ENCODE data around the gene XYLT2.
"Not testable (repeated sequence)": the region's sequence is repeated elsewhere in the genome, so short reads cannot be mapped to it uniquely, and the experiment has no call there.

XYLT2 gene

DNA sequence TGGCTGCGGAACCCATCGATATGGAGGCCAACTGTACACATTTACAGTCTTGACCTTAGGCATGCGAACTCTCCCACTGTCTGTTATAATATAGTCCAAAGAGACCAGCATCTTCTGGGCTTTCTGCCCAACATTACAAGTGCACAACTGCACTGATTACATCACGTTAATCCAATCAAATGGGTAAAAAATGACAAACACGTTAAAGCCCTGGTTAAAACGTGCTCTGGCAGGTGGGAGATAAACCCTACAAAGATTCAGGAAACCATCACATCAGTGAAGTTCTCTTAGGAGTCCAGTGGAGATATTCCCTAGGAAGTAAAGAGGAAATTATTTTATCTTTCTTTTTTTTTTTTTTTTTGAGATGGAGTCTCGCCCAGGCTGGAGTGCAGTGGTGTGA, 23.7 kb upstream of the XYLT2 start:
- no peak for DNase-seq

DNA sequence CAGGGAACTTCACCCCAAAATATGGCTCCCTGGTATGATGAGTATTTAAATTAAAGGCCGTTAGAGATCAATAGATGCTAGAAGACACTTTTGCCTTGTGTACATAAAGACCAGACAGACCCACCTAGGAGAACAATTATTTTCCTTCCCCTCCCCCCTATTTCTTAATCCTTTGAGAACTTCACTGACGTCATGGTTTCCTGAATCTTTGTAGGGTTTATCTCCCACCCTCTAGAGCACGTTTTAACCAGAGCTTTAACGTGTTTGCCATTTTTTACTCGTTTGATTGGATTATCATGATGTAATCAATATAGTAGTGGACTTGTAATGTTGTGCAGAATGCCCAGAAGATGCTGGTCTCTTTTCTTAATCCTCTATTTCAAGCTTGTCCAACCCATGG, 22.9 kb upstream of the XYLT2 start:
- DNase-seq: no peak

DNA sequence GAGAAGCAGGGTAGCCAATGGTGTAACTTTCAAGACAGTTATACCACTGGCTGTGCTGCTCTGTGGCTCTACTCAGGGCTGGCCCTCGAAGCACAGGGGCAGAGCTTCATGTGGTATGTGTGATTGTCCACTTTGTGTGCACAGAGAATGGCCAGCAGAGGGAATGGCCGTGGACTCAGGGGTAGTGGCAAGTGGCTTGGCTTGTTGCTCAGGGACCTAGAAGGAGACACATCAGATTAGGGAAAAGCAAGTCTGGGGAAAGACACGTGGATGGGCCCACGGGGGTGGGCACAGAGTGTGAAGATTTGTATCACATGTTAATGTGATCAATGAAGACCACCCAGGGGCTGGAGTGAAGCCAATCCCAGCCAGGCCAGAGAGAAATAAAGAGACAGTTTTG, 20.0 kb upstream of the XYLT2 start:
- DNase-seq: no peak

DNA sequence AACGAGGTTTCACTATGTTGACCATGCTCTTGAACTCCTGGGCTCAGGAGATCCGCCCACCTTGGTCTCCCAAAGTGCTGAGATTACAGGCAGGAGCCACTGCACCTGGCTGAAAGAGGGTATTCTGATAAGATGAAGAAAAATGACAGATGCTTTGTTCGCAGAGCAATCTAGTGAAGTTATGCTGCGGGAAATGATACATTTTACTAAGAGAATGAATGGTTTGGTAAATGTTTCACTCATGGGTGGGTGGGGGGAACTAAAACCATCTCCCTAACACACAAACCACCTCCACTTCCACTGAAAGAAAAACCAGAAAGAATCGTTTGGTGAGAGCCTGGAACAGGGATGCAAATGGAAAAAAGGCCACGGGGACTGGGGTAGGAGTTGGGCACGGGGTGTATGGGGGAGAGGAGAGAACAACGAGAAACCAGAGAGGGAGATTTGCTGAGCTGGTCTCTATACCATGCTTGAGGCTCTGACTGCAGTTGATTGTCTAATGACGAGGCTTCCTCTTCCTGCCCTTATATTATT, 19.0 kb upstream of the XYLT2 start:
- DNase-seq: no peak

DNA sequence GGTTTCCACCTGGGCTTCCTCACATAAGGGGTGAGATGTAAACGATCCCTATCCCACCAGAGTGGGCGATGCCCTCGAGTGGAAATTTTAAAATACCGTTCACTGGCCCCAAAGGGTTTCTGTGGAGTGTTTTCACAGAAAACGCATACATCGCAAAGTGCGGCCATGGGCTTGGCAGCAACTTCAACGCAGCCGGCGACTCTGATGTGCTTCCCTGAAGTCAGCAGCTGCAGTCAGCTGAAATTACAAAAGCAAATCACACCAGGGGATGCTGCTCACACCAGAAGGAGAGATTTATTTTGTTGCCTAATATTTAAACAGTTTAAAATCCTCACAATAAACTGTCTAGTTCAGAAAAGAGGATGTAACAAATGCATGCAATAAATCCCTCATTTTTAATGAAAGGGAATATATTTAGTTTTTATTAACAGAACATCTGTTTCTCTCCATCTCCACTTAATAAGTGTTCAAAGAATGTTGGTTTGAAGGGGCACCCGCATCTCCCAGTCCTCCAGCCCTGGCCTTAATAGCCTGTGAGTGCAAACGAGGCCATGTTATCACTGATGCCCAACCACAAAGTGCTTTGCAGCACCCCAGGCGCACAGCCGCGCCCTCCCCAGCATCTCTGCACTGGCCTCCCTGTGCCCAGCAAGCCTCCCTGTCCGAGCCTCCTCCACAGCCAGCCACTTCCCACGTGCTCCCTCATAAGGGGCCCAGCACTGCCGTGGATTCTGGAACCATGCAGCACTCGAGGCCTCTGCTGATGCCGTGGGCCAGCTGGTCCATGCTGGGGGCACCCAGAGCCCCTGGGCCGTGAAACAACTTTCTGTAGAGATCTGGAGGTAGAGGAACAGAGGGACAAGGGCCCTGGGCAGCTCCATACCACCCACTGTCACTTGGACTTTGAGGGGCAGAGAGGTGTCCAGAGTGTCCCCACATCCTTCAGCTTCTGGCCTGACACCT, 17.3 kb upstream of the XYLT2 start:
- DNase-seq: peak; percentile 50

DNA sequence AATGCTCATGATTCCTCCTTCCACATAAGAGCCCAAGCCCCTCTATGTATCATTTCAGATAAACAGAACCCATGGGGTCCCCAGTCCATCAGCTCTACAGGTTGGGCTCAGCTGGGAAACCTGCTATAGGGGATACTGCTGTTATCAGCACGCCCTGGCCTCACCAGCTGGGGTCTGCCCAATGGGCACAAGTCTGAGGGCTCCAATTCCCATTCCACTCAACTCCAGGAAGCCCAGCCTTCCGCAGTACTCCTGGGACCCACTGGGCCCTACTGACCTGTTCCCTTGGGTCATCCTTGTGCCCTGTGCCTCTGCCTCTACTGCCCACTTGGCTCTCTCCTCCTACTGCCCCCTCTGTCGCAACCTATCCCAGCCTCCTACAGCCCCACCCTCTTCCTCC, 16.2 kb upstream of the XYLT2 start:
- no peak for DNase-seq

DNA sequence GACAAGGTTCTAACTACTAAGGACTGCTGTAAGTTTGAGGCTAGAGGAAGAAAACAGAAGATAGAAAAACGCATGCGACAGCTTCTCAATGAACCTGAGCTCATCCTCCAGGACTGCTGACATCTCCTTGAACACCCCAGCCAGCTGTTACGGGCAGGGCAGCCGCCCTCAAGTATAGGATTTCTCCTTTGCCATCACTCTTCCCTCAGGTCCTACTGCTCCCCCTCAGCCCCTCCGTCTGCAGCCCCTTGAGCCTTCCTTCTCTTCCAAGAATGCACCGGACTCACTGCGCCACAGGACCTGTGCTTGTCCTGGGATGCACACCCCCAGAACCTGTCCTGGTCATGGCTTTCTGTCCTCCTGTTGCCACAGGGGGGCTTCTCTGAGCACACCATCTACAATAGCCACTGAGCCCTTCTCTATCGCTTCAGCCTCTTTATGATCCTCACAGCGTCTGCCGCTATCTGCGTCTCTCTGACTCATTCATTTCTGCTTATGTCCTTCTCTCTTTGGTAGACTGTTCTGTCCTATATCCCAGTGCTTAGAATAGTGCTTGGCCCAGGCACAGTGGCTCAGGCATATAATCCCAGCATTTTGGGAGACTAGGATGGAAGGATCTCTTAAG, 15.7 kb upstream of the XYLT2 start:
- DNase-seq: no peak

DNA sequence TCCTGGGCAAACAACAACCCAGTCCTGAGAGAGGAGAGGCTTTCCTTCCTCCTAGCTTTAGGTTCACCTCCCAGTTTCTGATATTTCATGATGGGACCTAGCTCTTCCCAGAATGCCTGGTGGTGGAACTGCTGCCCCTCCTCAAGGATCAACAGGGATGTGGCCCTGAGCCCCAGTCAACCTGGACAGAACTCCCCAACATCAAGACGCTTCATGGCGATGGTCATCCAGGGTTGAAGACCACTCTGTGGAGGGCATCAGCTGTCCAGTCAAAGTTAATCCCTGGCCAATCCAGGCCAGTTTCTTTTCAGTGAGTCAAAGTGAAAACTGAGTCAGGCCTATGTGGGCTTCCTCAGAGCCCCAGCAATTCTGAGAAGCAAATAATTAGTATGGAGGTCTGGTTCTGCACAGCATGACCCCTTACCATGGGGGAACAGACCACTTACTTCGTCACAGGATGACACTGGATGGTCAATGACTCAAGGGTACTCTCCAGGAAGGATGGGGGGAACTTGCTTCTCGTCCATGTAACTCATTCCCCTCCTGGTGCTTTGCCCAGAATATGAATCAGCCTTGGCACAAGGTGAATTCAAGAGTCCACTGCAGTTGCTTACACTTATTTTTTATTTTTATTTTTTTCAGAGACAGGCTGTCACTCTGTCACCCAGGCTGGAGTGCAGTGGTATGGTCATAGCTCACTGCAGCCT, 14.7 kb upstream of the XYLT2 start:
- DNase-seq: no peak

DNA sequence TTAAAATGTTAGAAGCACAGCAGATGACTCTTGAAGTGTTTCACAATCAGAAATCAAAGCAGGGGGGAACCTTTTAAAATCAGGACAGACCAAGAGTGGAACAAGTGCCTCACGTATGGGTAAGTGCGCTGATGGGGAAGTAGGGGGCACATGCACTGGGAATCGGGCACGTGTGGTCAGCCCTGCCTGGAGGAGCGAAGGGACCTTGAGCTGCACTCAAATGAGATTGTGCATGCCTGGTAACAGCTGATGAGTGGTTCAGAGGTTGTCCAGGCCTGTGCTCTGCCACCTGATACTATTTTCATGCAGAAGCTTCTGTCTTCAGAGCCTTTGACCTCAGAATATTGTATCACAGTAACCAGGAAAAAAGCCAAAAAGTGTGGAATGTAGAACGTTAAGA, 13.7 kb upstream of the XYLT2 start:
- no peak for DNase-seq

DNA sequence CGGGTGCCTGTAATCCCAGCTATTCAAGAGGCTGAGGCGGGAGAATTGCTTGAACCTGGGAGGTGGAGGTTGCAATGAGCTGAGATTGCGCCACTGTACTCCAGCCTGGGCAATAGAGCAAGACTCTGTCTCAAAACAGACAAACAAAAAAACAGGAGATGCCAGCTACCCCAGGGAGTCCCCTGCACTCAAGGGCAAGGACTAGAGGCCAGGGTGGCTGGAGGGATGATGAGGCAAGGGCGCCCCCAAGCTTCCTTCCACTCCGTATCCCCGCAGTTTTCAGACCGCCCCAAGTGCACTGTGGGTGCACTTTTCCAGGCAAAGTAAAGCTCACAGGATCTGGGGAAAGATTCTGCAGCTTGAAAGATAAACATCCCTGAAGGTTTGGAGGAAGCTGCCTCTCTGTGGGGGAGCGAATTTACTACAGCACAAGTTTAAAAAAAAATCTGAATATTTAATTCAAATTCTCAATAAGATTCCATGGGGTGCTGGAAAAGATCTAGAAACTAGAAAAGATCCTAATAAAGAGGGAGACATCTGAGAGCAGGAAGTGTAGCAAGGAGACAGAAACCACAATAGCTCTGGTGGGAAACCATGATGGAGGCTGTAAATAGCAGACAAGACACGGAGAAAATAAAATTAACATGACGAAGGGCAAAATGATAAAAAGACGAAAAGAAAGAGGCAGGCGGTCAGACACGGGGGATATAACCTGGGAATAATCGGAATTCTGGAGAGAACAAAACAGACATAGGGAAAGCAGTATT, 12.5 kb upstream of the XYLT2 start:
- not testable (repeated sequence) for DNase-seq

DNA sequence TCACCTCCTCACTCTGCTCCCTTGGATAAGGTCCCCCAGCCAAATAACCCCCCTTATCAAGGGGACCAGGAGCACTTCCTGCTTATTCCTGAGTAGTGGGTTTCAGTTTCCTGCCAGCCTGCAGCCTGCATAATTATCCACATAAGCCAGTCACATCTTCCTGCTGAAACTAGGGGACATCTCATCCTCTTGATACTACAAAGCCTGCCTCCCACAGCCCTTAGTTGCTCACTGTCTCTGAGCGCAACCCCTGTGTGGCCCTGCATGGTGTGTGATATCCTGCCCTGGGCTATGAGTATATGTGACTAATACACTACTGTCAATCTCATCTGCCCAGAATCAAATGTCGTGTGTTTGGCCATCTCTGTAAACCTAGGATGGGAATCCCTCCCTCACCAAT, 8.0 kb upstream of the XYLT2 start:
- no peak for DNase-seq

DNA sequence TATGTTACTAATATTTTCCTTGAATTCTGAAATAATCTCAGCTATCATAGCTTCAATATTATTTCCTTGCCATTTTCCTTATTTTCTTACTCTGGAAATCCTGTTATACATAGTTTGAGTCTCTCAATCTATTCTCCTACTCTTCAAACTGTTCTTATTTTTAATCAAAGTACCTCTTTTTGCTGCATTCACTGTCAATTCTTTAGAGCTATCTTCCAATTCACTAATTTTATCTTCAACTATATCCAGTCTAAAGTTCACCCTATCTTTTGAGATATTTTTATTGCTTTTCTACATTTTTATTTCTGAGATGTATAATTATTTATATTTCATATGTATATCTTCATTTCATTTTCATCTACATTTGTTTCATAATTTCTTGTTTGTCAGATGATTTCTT, 7.3 kb upstream of the XYLT2 start:
- no peak for DNase-seq

DNA sequence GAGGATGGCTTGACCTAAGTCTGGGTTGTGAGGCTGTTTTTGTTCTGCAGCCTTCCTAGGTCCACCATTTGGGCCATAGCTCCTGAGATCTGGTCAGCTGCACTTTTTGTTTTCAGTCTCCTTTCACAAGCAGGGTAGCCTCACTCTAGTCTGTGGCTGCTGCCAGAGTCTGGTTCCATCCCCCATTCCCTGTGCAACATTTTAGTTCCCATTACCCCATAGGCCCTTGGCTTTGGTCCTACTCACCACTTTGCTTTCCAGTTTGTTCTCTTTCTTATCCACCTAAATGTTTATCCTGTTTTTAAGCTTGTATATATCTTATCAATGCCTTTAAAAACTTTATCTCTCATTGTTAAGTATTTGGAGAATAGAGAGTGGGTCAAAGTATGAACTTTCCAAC, 6.5 kb upstream of the XYLT2 start:
- no peak for DNase-seq

DNA sequence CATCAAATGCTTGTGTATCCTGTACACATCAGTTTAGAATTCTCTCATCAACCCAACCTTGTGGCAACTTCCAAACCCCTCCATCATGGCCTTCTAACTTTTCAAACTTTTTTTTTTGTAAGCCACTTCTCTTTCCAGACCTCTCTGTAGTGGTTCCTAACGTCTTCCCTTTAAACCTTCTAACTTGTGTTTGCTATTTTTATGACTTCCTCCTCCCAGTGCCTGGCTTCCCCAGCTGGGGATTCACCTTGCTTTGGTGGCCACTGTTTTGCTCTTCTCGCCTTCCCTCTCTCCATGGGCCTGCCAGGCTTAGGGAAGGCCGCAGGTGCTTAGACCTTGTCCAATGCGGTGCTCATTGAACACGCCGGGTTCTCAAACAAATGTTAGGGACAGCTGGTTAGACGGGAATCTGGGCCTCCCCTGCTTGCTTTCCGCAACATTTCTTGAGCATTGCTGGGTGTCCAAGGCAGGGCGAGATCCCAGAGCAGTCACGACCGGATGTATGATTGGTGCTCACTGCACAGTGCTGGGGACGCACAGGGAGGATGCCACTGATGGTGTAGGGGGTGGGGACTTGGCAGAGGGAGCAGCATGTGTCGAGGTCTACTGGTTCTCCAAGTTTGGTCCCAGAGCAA, 1.1 kb upstream of the XYLT2 start:
- no peak for DNase-seq

DNA sequence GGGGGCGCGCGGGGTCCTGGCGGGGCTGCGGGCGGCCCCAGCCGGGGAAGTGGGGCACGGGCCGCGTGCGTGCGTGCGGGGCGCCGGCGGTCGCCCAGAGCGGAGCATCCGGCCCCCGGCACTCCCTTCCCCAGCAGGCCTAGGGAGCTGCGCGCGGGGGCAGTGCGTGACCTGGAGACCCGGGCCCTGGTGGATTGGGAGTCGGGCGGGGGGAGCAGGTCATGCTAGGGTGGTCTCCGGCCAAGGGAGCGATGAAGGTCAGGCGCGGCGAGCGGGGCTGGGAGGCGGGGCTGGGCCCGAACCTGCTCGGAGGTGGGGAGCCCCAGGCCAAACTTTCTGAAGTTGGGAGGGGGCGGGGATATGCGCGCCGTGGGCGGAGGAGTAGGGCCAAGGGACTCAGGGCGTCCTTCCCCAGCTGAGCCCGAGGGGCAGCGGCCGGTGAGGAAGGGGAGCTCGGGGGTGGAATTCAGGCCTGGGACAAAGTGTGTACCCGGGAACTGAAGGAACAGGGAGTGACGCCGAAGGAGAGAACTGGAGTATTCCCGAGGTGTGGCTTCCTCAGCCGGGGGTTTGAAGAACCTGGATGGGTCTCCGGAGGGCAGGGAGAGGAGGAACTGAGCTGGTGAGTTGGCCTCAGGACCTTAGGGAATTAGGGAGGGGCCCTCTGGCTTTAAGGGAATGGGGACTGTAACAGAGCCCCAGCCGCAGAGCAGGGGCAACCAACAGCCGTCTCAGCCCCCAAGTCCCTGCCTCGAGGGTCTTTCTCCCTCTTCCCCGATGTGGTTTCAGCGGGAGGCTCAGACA, 589 bp downstream of the XYLT2 start:
- DNase-seq: peak; percentile 62

DNA sequence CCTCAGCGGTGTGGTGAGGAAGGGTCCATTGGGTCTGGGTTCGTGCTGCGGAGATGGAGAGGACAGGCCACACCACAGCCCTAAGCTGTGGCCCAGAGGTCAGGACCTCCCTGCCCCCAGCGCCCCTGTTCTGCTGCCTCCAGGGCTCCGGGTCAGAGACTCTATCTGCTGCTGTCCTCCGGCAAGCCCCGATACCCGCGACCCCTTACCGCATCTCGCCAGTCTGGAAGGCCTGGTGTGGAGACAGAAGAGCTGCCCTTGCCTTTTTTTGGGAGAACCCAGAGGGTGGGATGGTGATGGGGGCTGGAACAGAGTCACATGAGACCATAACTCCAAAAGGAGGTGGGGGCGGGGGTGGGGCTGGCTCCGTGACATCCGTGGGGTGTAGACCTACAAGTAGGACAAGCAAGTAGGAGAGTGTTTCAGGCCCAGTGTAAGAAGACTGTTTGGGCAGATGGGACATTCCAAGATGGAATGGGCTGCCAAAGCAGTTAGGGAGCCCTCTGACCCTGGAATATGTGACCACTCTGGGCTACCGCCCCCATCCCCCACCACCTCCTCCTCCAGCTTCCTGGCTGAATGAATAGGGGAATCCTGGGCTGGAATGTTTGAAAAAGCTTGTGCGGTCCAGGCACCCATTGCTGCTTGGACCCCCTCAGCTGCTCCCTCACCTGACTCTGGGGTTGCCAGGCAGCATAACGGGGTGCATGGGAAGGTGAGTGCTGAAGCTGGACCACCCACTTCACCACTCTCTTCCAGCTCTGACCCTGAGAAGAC, 1.4 kb downstream of the XYLT2 start:
- no peak for DNase-seq

DNA sequence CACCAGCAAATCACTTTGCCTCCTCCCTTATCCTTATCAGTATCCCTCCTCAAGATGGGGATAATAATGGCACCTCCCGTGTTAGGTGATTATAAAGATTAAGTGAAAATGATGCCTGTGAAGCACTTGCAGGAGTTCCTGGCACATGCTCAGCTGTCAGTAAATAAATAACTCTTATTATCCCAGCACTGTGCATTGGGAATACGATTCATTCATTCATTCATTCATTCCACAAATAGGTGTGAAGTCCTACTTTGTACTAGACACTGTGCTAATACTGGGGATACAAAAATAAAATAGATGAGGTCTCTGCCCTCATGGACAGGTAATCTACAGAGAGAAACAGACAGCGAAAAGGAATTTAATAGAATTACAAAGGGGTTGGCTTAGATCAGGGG, 2.0 kb downstream of the XYLT2 start:
- no peak for DNase-seq

DNA sequence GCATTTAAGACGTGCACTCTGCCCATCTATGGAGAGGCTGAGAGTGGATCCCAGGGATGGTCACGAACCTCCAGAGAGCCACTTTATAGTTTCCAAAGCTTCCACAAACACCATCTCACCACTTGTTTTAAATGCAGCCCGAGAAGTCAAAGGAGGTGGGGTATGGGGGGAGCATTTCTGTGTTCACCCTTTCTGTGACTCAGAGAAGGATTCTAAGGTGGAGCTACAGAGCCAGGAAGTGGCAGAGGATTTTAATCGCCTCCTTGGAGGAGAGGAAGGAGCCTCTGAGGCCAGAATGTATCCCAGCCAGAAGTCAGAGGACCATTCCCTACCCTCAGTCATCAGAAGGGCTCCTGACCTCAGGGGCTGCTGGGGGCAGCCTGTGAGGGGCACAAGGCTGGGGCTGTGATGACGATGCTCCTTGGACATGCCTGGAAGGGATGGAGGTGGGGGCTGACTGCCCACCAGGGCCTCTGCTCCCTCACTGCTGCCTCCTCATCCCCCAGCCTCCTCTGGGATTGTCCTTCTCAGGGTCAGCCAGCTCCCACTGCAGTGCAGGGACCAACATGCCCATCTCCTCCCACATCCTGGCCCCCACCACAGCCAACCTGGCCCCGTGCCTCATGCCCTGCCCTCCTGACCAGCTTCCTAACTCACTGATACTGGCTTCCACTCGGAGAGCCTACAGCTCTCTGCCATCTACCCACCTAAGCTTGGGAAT, 2.8 kb downstream of the XYLT2 start:
- DNase-seq: no peak

DNA sequence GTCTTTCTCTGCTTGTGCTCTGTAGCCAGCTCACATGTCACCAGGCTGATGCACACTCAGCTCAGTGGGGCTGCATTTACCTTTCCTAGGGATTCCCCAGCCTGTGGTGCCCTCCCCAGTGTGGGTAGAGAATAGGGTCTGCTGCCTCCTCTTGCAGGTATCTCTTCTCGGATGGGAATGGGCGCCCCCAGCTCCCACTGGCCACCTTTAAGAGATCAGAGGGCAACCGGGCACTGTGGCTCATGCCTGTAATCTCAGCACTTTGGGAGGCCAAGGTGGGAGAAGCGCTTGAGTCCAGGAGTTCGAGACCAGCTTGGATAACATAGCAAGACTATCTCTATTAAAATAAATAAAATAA, 3.3 kb downstream of the XYLT2 start:
- peak; percentile 12 for DNase-seq

DNA sequence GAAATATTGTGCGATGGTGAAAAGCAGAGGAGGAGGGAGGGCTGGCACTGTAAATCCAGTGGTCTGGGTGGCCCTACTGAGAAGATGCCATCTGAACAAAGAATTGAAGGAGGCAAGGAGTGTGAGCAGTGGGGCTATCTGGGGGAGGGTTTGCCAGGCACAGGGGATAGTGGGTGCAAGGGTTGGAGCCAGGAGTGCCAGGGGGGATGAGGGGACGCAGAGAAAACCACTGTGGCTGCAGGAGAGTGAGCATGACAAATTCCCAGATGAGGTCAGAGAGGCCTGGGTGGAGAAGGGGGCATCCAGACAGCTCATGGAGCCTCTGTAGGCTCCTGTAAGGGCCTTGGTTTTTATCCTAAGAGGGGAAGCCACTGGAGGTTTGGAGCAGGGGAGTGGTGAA, 4.8 kb downstream of the XYLT2 start:
- DNase-seq: no peak

All from femur (tissue), 1 donor.